GM12801 (cell line): ENCODE results near the gene SHOC2.

Experiments used
- CTCF ChIP-seq: IDR thresholded peaks from one replicate; pipeline ENCODE4 v1.5.1; 2011; ENCODE audit warnings: control low read depth; ENCODE audit not compliant: insufficient read length; ENCODE audit errors: extremely low read depth

The SHOC2 gene

GRCh38 chr10:111015181-111015580, 95.8 kb downstream of the SHOC2 start:
- no peak for TF ChIP-seq CTCF

- no peak for TF ChIP-seq CTCF
Measured at GRCh38 chr10:111017098-111017497, 97.7 kb downstream of the SHOC2 start.

GRCh38 chr10:111018021-111018420, 98.6 kb downstream of the SHOC2 start:
- no peak for TF ChIP-seq CTCF

GRCh38 chr10:111023060-111023459, 103.7 kb downstream of the SHOC2 start:
- TF ChIP-seq CTCF: no peak

- no peak for TF ChIP-seq CTCF
Measured at GRCh38 chr10:111030042-111030750, 110.8 kb downstream of the SHOC2 start.

- TF ChIP-seq CTCF: no peak
Measured at GRCh38 chr10:111034598-111035310, 115.3 kb downstream of the SHOC2 start.

- no peak for TF ChIP-seq CTCF
Measured at GRCh38 chr10:111035542-111035941, 116.1 kb downstream of the SHOC2 start.
